ENCODE results near the gene TTN. TPM values are rescaled to one million over a fixed set of nuclear protein-coding genes. Genes with fewer than 3 reads are reported as not detected.

The TTN gene
- total and polyA plus RNA-seq, 2 of the 4 experiments (the other 2 are of a cell fraction): 0.02 to 0.18 TPM

GRCh38 chr2:178830451-178830850 is 23.2 kb upstream of the TTN start:
- Histone ChIP-seq H2BK120ac (ENCODE audit: low read depth, low read length) (no peak overlapping the region), H3K27me3 (ENCODE audit: control insufficient read depth, insufficient read depth, low read length) (no peaks in the 10 kb centered on the region; the same call in 1 of the 2 replicates), H4K8ac (ENCODE audit: low read depth in 2 of 2, low read length in 2 of 2) (no peak overlapping the region), H4K20me1 (ENCODE audit: insufficient read depth, low read length) (no peaks in the 10 kb centered on the region), H3K9me3 (ENCODE audit: control insufficient read depth, insufficient read depth, low read length) (no peaks in the 10 kb centered on the region), H3K23ac (ENCODE audit: low read depth, low read length) (no peak overlapping the region), H3K36me3 (ENCODE audit: control insufficient read depth, insufficient read depth, low read length) (no peaks in the 10 kb centered on the region), H3K4ac (ENCODE audit: low read depth, low read length) (no peak overlapping the region), H3K4me3 (ENCODE audit: insufficient read depth, low read depth, low read length) (no peak overlapping the region), H3K27ac (ENCODE audit: insufficient read depth, low read length) (no peak overlapping the region), H2BK15ac (ENCODE audit: low read depth, low read length) (no peak overlapping the region), H3K18ac (ENCODE audit: low read depth, low read length) (no peak overlapping the region), H2AK9ac (replicated peaks; ENCODE audit: low read depth, low read length, poor library complexity) (no peak overlapping the region), H3K56ac (ENCODE audit: extremely low read depth, insufficient read depth, low read length) (no peak overlapping the region), H2AK5ac (ENCODE audit: low read depth, low read length) (no peak overlapping the region), H3K14ac (replicated peaks; ENCODE audit: low read depth, low read length) (no peak overlapping the region), H4K91ac (ENCODE audit: insufficient read depth, low read depth, low read length) (no peak overlapping the region), H3K4me2 (ENCODE audit: low read depth, low read length) (no peak overlapping the region), H4K5ac (ENCODE audit: low read depth, low read length) (no peak overlapping the region), H2BK5ac (ENCODE audit: low read depth, low read length, poor library complexity, severe bottlenecking) (no peak overlapping the region), H3K9ac (ENCODE audit: low read depth, low read length) (no peak overlapping the region), H3K4me1 (ENCODE audit: control insufficient read depth, insufficient read depth, low read length) (no peaks in the 10 kb centered on the region), H2AFZ (replicated peaks; ENCODE audit: low read length, poor library complexity) (no peak overlapping the region), H2BK20ac (ENCODE audit: low read depth, low read length) (no peak overlapping the region), H3K9me1 (ENCODE audit: insufficient read depth, low read length) (no peaks in the 10 kb centered on the region), H3K79me1 (ENCODE audit: low read depth in 1 of 2, low read length in 2 of 2) (no peaks in the 10 kb centered on the region)
- CTCF ChIA-PET: no interaction called here
- WGBS, 2 experiments (ENCODE audit: extremely low coverage in 2 of 2, insufficient read length in 1 of 2): 44% methylated on average over 2 of the region's 2 CpGs; no CpG with 5 or more reads in 1 of the 2 experiments
- dilution Hi-C loops (cut with HindIII; ENCODE audit: low sequenced_read_pairs, unreplicated experiment) (no loop called here), intact Hi-C loops (cut with micrococcal nuclease) (no loop called here), in situ Hi-C loops (cut with MboI; ENCODE audit: low sequenced_read_pairs) (no loop called here)
- ATAC-seq (ENCODE audit: low read depth) (no peak), DNase-seq (no peak)
- no TSS peak for BruUV-seq (replicated peaks)
- POLR2A ChIA-PET (ENCODE audit: unreplicated experiment): no interaction called here
- TF ChIP-seq CEBPB (IDR thresholded peaks at IDR 0.05; ENCODE audit: low read depth, low read length) (no peak), CTCF (conservative IDR thresholded peaks at IDR 0.05; ENCODE audit: low read depth, low read length) (no peak), RCOR1 (IDR thresholded peaks at IDR 0.05; ENCODE audit: insufficient replicate concordance, low read length) (no peak), BHLHE40 (IDR thresholded peaks at IDR 0.05; ENCODE audit: low read depth, low read length) (no peak), CHD1 (IDR thresholded peaks at IDR 0.05; ENCODE audit: low read depth, low read length) (no peak)

Data from IMR-90 (cell line).